Activated T-helper 1 cell treated with anti-CD3 and anti-CD28 coated beads, Interleukin-12 subunit alpha, Interleukin-12 subunit beta, Interleukin-2, Interleukin-4 antibody, amounts not matched to agents 30 ng/mL and 10 ng/mL and 1 ng/mL, durations not matched to agents 14 hours and 24 hours and 36 hours (primary cell): ENCODE results near the gene PSMC4. TPM values are rescaled to one million over a fixed set of nuclear protein-coding genes. Genes with fewer than 3 reads are reported as not detected.
A peak's percentile ranks its signal among the peaks of the same experiment; 100 is the strongest.

Experiments used
- DNase-seq: peaks from one replicate; pipeline ENCODE4 v3.0.0; 2021; ENCODE audit warnings: low spot score
- H3K27ac Mint-ChIP-seq: one replicate; pipeline ENCODE4 v1.8.0; 2021; ENCODE audit warnings: mild to moderate bottlenecking, mixed read lengths
- H3K27me3 Mint-ChIP-seq: one replicate; pipeline ENCODE4 v1.8.0; 2022; ENCODE audit warnings: mild to moderate bottlenecking, moderate library complexity, mixed read lengths; ENCODE audit not compliant: insufficient read depth
- H3K36me3 Mint-ChIP-seq: one replicate; pipeline ENCODE4 v1.8.0; 2021; ENCODE audit warnings: low read depth, mixed read lengths
- H3K4me1 Mint-ChIP-seq: one replicate; pipeline ENCODE4 v1.8.0; 2021; ENCODE audit warnings: low read depth, mixed read lengths
- H3K4me3 Mint-ChIP-seq: one replicate; pipeline ENCODE4 v1.8.0; 2021; ENCODE audit warnings: mild to moderate bottlenecking, moderate library complexity, mixed read lengths
- H3K9me3 Mint-ChIP-seq: one replicate; pipeline ENCODE4 v1.8.0; 2021; ENCODE audit warnings: mixed read lengths
- intact Hi-C: fragments of 100-400 bp; cut with micrococcal nuclease; formaldehyde crosslinking; loops from one replicate; pipeline ENCODE4 v1.15.1; 2024
- total RNA-seq: library from RNA; stranded (reverse); gene quantifications from 2 replicates; pipeline ENCODE4 v1.2.3, GENCODE V29; 2022

PSMC4 gene
- total RNA-seq, 1 donor from 2014 or later = 189 TPM

GRCh38 chr19:39936622-39937021 lies 34.3 kb upstream of the PSMC4 start:
- H3K4me3 Mint-ChIP-seq = peak overlapping the region; percentile 20
- peaks cover 67% of the 10 kb centered on the region for H3K4me1 Mint-ChIP-seq
- H3K36me3 Mint-ChIP-seq = peaks cover 14% of the 10 kb centered on the region
- peaks cover 17% of the 10 kb centered on the region for H3K9me3 Mint-ChIP-seq
- peaks cover 2% of the 10 kb centered on the region for H3K27me3 Mint-ChIP-seq
- DNase-seq = no peak
- H3K27ac Mint-ChIP-seq = peak overlapping the region; percentile 80
- intact Hi-C loops = loop anchor here (1.0 to 2.0 kb wide), 2 partner anchors 16 to 35 kb away; partner anchors contain the start of gene PSMC4

GRCh38 chr19:39937094-39937720 lies 33.8 kb upstream of the PSMC4 start:
- peak overlapping the region; percentile 20 for H3K4me3 Mint-ChIP-seq
- peaks cover 2% of the 10 kb centered on the region for H3K27me3 Mint-ChIP-seq
- H3K36me3 Mint-ChIP-seq = peaks cover 17% of the 10 kb centered on the region
- peak; percentile 46 for DNase-seq
- peak overlapping the region; percentile 80 for H3K27ac Mint-ChIP-seq
- intact Hi-C loops = loop anchor here (1.0 to 2.0 kb wide), 2 partner anchors 16 to 34 kb away; partner anchors contain the start of gene PSMC4
- peaks cover 17% of the 10 kb centered on the region for H3K9me3 Mint-ChIP-seq
- peaks cover 72% of the 10 kb centered on the region for H3K4me1 Mint-ChIP-seq

GRCh38 chr19:39937787-39938186 lies 33.2 kb upstream of the PSMC4 start:
- intact Hi-C loops = loop anchor here (1.0 to 2.0 kb wide), 2 partner anchors 15 to 34 kb away; partner anchors contain the start of gene PSMC4
- H3K27ac Mint-ChIP-seq = peak overlapping the region; percentile 32
- peaks cover 17% of the 10 kb centered on the region for H3K36me3 Mint-ChIP-seq
- H3K4me1 Mint-ChIP-seq = peaks cover 78% of the 10 kb centered on the region
- peaks cover 17% of the 10 kb centered on the region for H3K9me3 Mint-ChIP-seq
- peaks cover 2% of the 10 kb centered on the region for H3K27me3 Mint-ChIP-seq
- no peak for DNase-seq
- H3K4me3 Mint-ChIP-seq = no peak overlapping the region

- intact Hi-C loops = no loop called here
- H3K4me3 Mint-ChIP-seq = no peak overlapping the region
- peaks cover 17% of the 10 kb centered on the region for H3K9me3 Mint-ChIP-seq
- peaks cover 22% of the 10 kb centered on the region for H3K36me3 Mint-ChIP-seq
- no peak for DNase-seq
- H3K27me3 Mint-ChIP-seq = peaks cover 2% of the 10 kb centered on the region
- H3K27ac Mint-ChIP-seq = no peak overlapping the region
- peaks cover 86% of the 10 kb centered on the region for H3K4me1 Mint-ChIP-seq
These were observed 31.4 kb upstream of the PSMC4 start for GRCh38 chr19:39939556-39939955.

GRCh38 chr19:39940221-39940833 lies 30.6 kb upstream of the PSMC4 start:
- Mint-ChIP-seq H3K9me3 (peaks cover 17% of the 10 kb centered on the region), H3K4me3 (no peak overlapping the region), H3K27ac (peak overlapping the region; percentile 10), H3K4me1 (peaks cover 87% of the 10 kb centered on the region), H3K27me3 (peaks cover 2% of the 10 kb centered on the region), H3K36me3 (peaks cover 22% of the 10 kb centered on the region)
- no peak for DNase-seq
- intact Hi-C loops = no loop called here

GRCh38 chr19:39941151-39941550 lies 29.8 kb upstream of the PSMC4 start:
- H3K9me3 Mint-ChIP-seq = peaks cover 17% of the 10 kb centered on the region

GRCh38 chr19:39941615-39942365 lies 29.2 kb upstream of the PSMC4 start:
- peak; percentile 45 for DNase-seq
- Mint-ChIP-seq H3K36me3 (peaks cover 22% of the 10 kb centered on the region), H3K4me1 (peaks cover 77% of the 10 kb centered on the region), H3K4me3 (peak overlapping the region; percentile 63), H3K9me3 (peaks cover 17% of the 10 kb centered on the region), H3K27me3 (peaks cover 2% of the 10 kb centered on the region), H3K27ac (peak overlapping the region; percentile 86)
- intact Hi-C loops = loop anchor here (1.0 kb wide), 1 partner anchor 29 kb away; no protein-coding TSS in a partner anchor

More at GRCh38 chr19:39941151-39941550, 29.8 kb upstream of the PSMC4 start:
- Mint-ChIP-seq H3K27me3 (peaks cover 2% of the 10 kb centered on the region), H3K27ac (peak overlapping the region; percentile 86), H3K36me3 (peaks cover 22% of the 10 kb centered on the region), H3K4me1 (peaks cover 79% of the 10 kb centered on the region), H3K4me3 (peak overlapping the region; percentile 63)
- no peak for DNase-seq
- intact Hi-C loops = loop anchor here (1.0 kb wide), 1 partner anchor 29 kb away; no protein-coding TSS in a partner anchor

- H3K4me3 Mint-ChIP-seq = peak overlapping the region; percentile 63
- no peak for DNase-seq
- peaks cover 17% of the 10 kb centered on the region for H3K9me3 Mint-ChIP-seq
- peaks cover 72% of the 10 kb centered on the region for H3K4me1 Mint-ChIP-seq
- peaks cover 22% of the 10 kb centered on the region for H3K36me3 Mint-ChIP-seq
- peaks cover 2% of the 10 kb centered on the region for H3K27me3 Mint-ChIP-seq
- H3K27ac Mint-ChIP-seq = peak overlapping the region; percentile 86
- intact Hi-C loops = no loop called here
These were observed 28.6 kb upstream of the PSMC4 start for GRCh38 chr19:39942366-39942730.

GRCh38 chr19:39943586-39943985 lies 27.4 kb upstream of the PSMC4 start:
- peak overlapping the region; percentile 47 for H3K27ac Mint-ChIP-seq
- no peak overlapping the region for H3K4me3 Mint-ChIP-seq
- H3K27me3 Mint-ChIP-seq = no peaks in the 10 kb centered on the region
- peaks cover 22% of the 10 kb centered on the region for H3K36me3 Mint-ChIP-seq
- H3K4me1 Mint-ChIP-seq = peaks cover 62% of the 10 kb centered on the region
- H3K9me3 Mint-ChIP-seq = peaks cover 17% of the 10 kb centered on the region
- intact Hi-C loops = no loop called here
- DNase-seq = no peak

GRCh38 chr19:39946532-39946931 lies 24.4 kb upstream of the PSMC4 start:
- peaks cover 18% of the 10 kb centered on the region for H3K36me3 Mint-ChIP-seq
- H3K27ac Mint-ChIP-seq = peak overlapping the region; percentile 31
- DNase-seq = no peak
- no peaks in the 10 kb centered on the region for H3K27me3 Mint-ChIP-seq
- H3K4me3 Mint-ChIP-seq = no peak overlapping the region
- peaks cover 10% of the 10 kb centered on the region for H3K9me3 Mint-ChIP-seq
- intact Hi-C loops = no loop called here
- H3K4me1 Mint-ChIP-seq = peaks cover 60% of the 10 kb centered on the region

- intact Hi-C loops = no loop called here
- H3K27ac Mint-ChIP-seq = no peak overlapping the region
- H3K4me3 Mint-ChIP-seq = no peak overlapping the region
- peaks cover 15% of the 10 kb centered on the region for H3K9me3 Mint-ChIP-seq
- H3K36me3 Mint-ChIP-seq = peaks cover 16% of the 10 kb centered on the region
- no peak for DNase-seq
- H3K4me1 Mint-ChIP-seq = peaks cover 65% of the 10 kb centered on the region
- H3K27me3 Mint-ChIP-seq = no peaks in the 10 kb centered on the region
These were observed 21.8 kb upstream of the PSMC4 start for GRCh38 chr19:39949026-39949747.

GRCh38 chr19:39951065-39951650 lies 19.8 kb upstream of the PSMC4 start:
- H3K4me3 Mint-ChIP-seq = no peak overlapping the region
- peak overlapping the region; percentile 64 for H3K27ac Mint-ChIP-seq
- peaks cover 3% of the 10 kb centered on the region for H3K27me3 Mint-ChIP-seq
- H3K4me1 Mint-ChIP-seq = peaks cover 65% of the 10 kb centered on the region
- peaks cover 15% of the 10 kb centered on the region for H3K9me3 Mint-ChIP-seq
- intact Hi-C loops = no loop called here
- H3K36me3 Mint-ChIP-seq = peaks cover 14% of the 10 kb centered on the region
- no peak for DNase-seq
